ENCODE results near the gene ACOX2.

ACOX2 gene

DNA sequence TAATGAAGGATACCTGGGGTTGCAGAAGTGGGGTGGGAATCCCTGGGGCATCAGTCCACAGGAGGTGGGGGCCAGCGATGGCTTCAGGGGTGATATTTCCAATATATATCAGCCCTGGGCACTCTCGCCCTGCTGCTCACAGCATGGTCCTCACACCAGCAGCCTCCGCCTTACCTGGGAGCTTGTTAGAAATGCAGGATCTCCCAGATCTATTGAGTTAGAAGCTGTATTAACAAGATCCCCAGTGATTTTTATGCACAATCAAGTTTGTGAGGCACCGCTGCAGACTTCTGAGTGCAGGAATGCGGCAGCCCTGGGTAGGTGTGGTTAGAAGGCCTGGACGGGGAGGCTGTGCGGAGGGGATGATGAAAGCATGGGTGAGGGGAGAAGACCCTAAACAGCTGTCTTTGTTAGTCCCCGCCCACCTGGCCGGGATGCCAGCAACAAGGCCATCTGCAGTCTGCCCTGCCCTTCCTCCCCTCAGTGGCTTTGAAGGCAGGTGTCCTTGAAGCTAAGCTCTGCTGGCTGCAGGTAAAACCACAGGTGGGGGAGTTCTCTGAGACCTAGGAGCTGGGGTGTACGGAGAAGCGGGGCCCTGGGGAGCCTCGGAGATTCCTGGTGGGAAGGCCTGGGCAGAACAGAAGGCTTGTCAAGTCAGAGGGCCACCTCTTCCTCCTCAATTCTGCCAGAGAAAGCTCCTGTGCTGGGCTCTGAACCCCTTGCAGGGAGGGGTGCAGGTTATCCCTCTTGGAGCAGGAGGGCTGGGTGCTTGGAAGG, 28.8 kb upstream of the ACOX2 start:
- no peaks in the 10 kb centered on the region for H3K36me3 ChIP-seq (ENCODE audit: insufficient read depth, low read length)
- no peak overlapping the region for H2AFZ ChIP-seq (ENCODE audit: low read length)
- TF ChIP-seq EZH2 (IDR thresholded peaks at IDR 0.05; ENCODE audit: borderline replicate concordance, low read length): no peak
- TF ChIP-seq, protein P1, sequence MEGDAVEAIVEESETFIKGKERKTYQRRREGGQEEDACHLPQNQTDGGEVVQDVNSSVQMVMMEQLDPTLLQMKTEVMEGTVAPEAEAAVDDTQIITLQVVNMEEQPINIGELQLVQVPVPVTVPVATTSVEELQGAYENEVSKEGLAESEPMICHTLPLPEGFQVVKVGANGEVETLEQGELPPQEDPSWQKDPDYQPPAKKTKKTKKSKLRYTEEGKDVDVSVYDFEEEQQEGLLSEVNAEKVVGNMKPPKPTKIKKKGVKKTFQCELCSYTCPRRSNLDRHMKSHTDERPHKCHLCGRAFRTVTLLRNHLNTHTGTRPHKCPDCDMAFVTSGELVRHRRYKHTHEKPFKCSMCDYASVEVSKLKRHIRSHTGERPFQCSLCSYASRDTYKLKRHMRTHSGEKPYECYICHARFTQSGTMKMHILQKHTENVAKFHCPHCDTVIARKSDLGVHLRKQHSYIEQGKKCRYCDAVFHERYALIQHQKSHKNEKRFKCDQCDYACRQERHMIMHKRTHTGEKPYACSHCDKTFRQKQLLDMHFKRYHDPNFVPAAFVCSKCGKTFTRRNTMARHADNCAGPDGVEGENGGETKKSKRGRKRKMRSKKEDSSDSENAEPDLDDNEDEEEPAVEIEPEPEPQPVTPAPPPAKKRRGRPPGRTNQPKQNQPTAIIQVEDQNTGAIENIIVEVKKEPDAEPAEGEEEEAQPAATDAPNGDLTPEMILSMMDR (IDR thresholded peaks at IDR 0.05; ENCODE audit: low read length): no peak
- H3K4me3 ChIP-seq (ENCODE audit: low read depth, low read length, poor library complexity, severe bottlenecking): no peak overlapping the region
- H3K9ac ChIP-seq (ENCODE audit: low read length): no peak overlapping the region
- no peaks in the 10 kb centered on the region for H3K4me1 ChIP-seq (ENCODE audit: insufficient read depth, low read length, severe bottlenecking)
- H3K9me3 ChIP-seq (ENCODE audit: low read length): no peaks in the 10 kb centered on the region
- H3K9me2 ChIP-seq (ENCODE audit: low read depth, low read length): no peaks in the 10 kb centered on the region
- no peaks in the 10 kb centered on the region for H3F3A ChIP-seq (ENCODE audit: insufficient read depth, low read length)
- no peak overlapping the region for H3K4me2 ChIP-seq (ENCODE audit: low read length)
- no peaks in the 10 kb centered on the region for H3K79me2 ChIP-seq (ENCODE audit: insufficient read depth, low read length)
- no peak overlapping the region for H3K27ac ChIP-seq (ENCODE audit: low read depth, low read length, poor library complexity, severe bottlenecking)
- peaks cover 4% of the 10 kb centered on the region; the same call in 1 of the 2 replicates for H3K27me3 ChIP-seq (ENCODE audit: insufficient read depth, low read length)
- no peaks in the 10 kb centered on the region for H4K20me1 ChIP-seq (ENCODE audit: insufficient read depth, low read length)

- no peaks in the 10 kb centered on the region for H4K20me1 ChIP-seq (ENCODE audit: insufficient read depth, low read length)
These were observed 27.6 kb upstream of the ACOX2 start for GRCh38 chr3:58564456-58565160.

GRCh38 chr3:58564054-58564453, 27.1 kb upstream of the ACOX2 start:
- Histone ChIP-seq H2AFZ (ENCODE audit: low read length) (no peak overlapping the region), H3K4me1 (ENCODE audit: insufficient read depth, low read length, severe bottlenecking) (no peaks in the 10 kb centered on the region), H3K79me2 (ENCODE audit: insufficient read depth, low read length) (no peaks in the 10 kb centered on the region), H3K36me3 (ENCODE audit: insufficient read depth, low read length) (no peaks in the 10 kb centered on the region), H3K4me2 (ENCODE audit: low read length) (no peak overlapping the region), H3F3A (ENCODE audit: insufficient read depth, low read length) (no peaks in the 10 kb centered on the region), H3K9me2 (ENCODE audit: low read depth, low read length) (no peaks in the 10 kb centered on the region), H3K27ac (ENCODE audit: low read depth, low read length, poor library complexity, severe bottlenecking) (no peak overlapping the region), H3K9ac (ENCODE audit: low read length) (no peak overlapping the region), H3K27me3 (ENCODE audit: insufficient read depth, low read length) (no peaks in the 10 kb centered on the region), H4K20me1 (ENCODE audit: insufficient read depth, low read length) (no peaks in the 10 kb centered on the region), H3K4me3 (ENCODE audit: low read depth, low read length, poor library complexity, severe bottlenecking) (no peak overlapping the region), H3K9me3 (ENCODE audit: low read length) (no peaks in the 10 kb centered on the region)
- TF ChIP-seq, protein P1 (IDR thresholded peaks at IDR 0.05; ENCODE audit: low read length): no peak
- TF ChIP-seq EZH2 (IDR thresholded peaks at IDR 0.05; ENCODE audit: borderline replicate concordance, low read length): no peak

More at GRCh38 chr3:58564456-58565160, 27.6 kb upstream of the ACOX2 start:
- no peaks in the 10 kb centered on the region for H3K4me1 ChIP-seq (ENCODE audit: insufficient read depth, low read length, severe bottlenecking)
- no peaks in the 10 kb centered on the region for H3K79me2 ChIP-seq (ENCODE audit: insufficient read depth, low read length)
- H3K9me3 ChIP-seq (ENCODE audit: low read length): no peaks in the 10 kb centered on the region
- no peak overlapping the region for H3K4me3 ChIP-seq (ENCODE audit: low read depth, low read length, poor library complexity, severe bottlenecking)
- no peak for TF ChIP-seq EZH2 (IDR thresholded peaks at IDR 0.05; ENCODE audit: borderline replicate concordance, low read length)
- TF ChIP-seq, protein P1 (IDR thresholded peaks at IDR 0.05; ENCODE audit: low read length): no peak
- no peak overlapping the region for H2AFZ ChIP-seq (ENCODE audit: low read length)
- no peaks in the 10 kb centered on the region for H3F3A ChIP-seq (ENCODE audit: insufficient read depth, low read length)
- no peaks in the 10 kb centered on the region for H3K9me2 ChIP-seq (ENCODE audit: low read depth, low read length)
- H3K27me3 ChIP-seq (ENCODE audit: insufficient read depth, low read length): peaks cover 4% of the 10 kb centered on the region; the same call in 1 of the 2 replicates
- H3K4me2 ChIP-seq (ENCODE audit: low read length): no peak overlapping the region
- no peak overlapping the region for H3K27ac ChIP-seq (ENCODE audit: low read depth, low read length, poor library complexity, severe bottlenecking)
- H3K36me3 ChIP-seq (ENCODE audit: insufficient read depth, low read length): no peaks in the 10 kb centered on the region
- H3K9ac ChIP-seq (ENCODE audit: low read length): no peak overlapping the region
